Measurements from ENCODE around the gene PGAM1. TPM values are rescaled to one million over a fixed set of nuclear protein-coding genes. Genes with fewer than 3 reads are reported as not detected.

PGAM1 gene
- total RNA-seq, 2 experiments from 2014 or later: 50.7 to 55.5 TPM

GRCh38 chr10:97481071-97481470 lies 55.1 kb downstream of the PGAM1 start:
- peaks cover 76% of the 10 kb centered on the region for H3K36me3 ChIP-seq (ENCODE audit: insufficient read depth, low read length)
- H3K27ac Mint-ChIP-seq: no peak overlapping the region

GRCh38 chr10:97482381-97482780 lies 56.4 kb downstream of the PGAM1 start:
- no peak overlapping the region for H3K4me3 ChIP-seq (ENCODE audit: low read length)
- H3K4me1 Mint-ChIP-seq (ENCODE audit: low read depth): peaks cover 5% of the 10 kb centered on the region
- H3K27ac Mint-ChIP-seq: no peak overlapping the region
- ChIA-PET POLR2A (no interaction called here), CTCF (no interaction called here)
- H3K9me3 Mint-ChIP-seq: no peaks in the 10 kb centered on the region
- ATAC-seq (ENCODE audit: poor library complexity) (no peak), DNase-seq (no peak)
- H3K27me3 ChIP-seq (ENCODE audit: control insufficient read depth in 1 of 2, insufficient read depth in 2 of 2, low read length in 2 of 2): no peaks in the 10 kb centered on the region
- intact Hi-C loops (cut with DNase I, micrococcal nuclease): no loop called here
- no peaks in the 10 kb centered on the region for H3K4me1 ChIP-seq (ENCODE audit: insufficient read depth, low read length)
- TF ChIP-seq CTCF (IDR thresholded peaks at IDR 0.05): no peak
- H3K36me3 ChIP-seq (ENCODE audit: insufficient read depth, low read length): peaks cover 63% of the 10 kb centered on the region
- H3K27me3 Mint-ChIP-seq: no peaks in the 10 kb centered on the region
- no peaks in the 10 kb centered on the region for H3K9me3 ChIP-seq (ENCODE audit: control insufficient read depth in 1 of 2, insufficient read depth in 1 of 2, low read length in 2 of 2)
- no peak overlapping the region for H3K4me3 Mint-ChIP-seq
- H3K36me3 Mint-ChIP-seq (ENCODE audit: low read depth): peaks cover 70% of the 10 kb centered on the region
- no peak overlapping the region for H3K27ac ChIP-seq (ENCODE audit: low read depth in 1 of 2, low read length in 2 of 2)

More at GRCh38 chr10:97481071-97481470, 55.1 kb downstream of the PGAM1 start:
- Histone ChIP-seq H3K4me3 (ENCODE audit: low read length) (no peak overlapping the region), H3K9me3 (ENCODE audit: control insufficient read depth in 1 of 2, insufficient read depth in 1 of 2, low read length in 2 of 2) (no peaks in the 10 kb centered on the region), H3K27ac (ENCODE audit: low read depth in 1 of 2, low read length in 2 of 2) (no peak overlapping the region), H3K4me1 (ENCODE audit: insufficient read depth, low read length) (no peaks in the 10 kb centered on the region), H3K27me3 (ENCODE audit: control insufficient read depth in 1 of 2, insufficient read depth in 2 of 2, low read length in 2 of 2) (no peaks in the 10 kb centered on the region)
- ATAC-seq (ENCODE audit: poor library complexity) (no peak), DNase-seq (no peak)
- POLR2A ChIA-PET: no interaction called here
- Mint-ChIP-seq H3K4me1 (ENCODE audit: low read depth) (peaks cover 5% of the 10 kb centered on the region), H3K36me3 (ENCODE audit: low read depth) (peaks cover 78% of the 10 kb centered on the region), H3K4me3 (no peak overlapping the region), H3K9me3 (no peaks in the 10 kb centered on the region), H3K27me3 (no peaks in the 10 kb centered on the region)
- intact Hi-C loops (cut with DNase I, micrococcal nuclease): no loop called here
- CTCF ChIA-PET: no interaction called here
- no peak for TF ChIP-seq CTCF (IDR thresholded peaks at IDR 0.05)

Other genes with a start within 250 kb of the PGAM1 start
- gene SLIT1, start 240.2 kb upstream of the PGAM1 start, total RNA-seq: under 1 TPM; 0.30 to 0.39 TPM
- gene ARHGAP19, start 133.6 kb upstream of the PGAM1 start, total RNA-seq: 1 to 10 TPM; 6.9 to 8.8 TPM
- gene FRAT1, start 106.9 kb upstream of the PGAM1 start, total RNA-seq: 10 to 100 TPM; 45.2 to 45.5 TPM
- gene FRAT2, start 91.5 kb upstream of the PGAM1 start, total RNA-seq: 10 to 100 TPM; 27.0 to 27.6 TPM
- gene RRP12, start 24.9 kb upstream of the PGAM1 start, total RNA-seq: 10 to 100 TPM; 84.2 to 87.6 TPM
- 10 to 100 TPM; 28.8 to 29.7 TPM for gene EXOSC1, start 19.8 kb downstream of the PGAM1 start, total RNA-seq
- 1 to 10 TPM; 6.2 to 6.5 TPM for gene ZDHHC16, start 20.0 kb downstream of the PGAM1 start, total RNA-seq
- gene MMS19, start 72.2 kb downstream of the PGAM1 start, total RNA-seq: 10 to 100 TPM; 58.4 to 65.7 TPM
- gene UBTD1, start 72.7 kb downstream of the PGAM1 start, total RNA-seq: under 1 TPM; 0.56 to 0.80 TPM
- not detected for gene ANKRD2, start 146.6 kb downstream of the PGAM1 start, total RNA-seq
- gene HOGA1, start 158.2 kb downstream of the PGAM1 start, total RNA-seq: not detected
- gene C10orf62, start 163.5 kb downstream of the PGAM1 start, total RNA-seq: not detected
- gene MORN4, start 207.3 kb downstream of the PGAM1 start, total RNA-seq: under 1 TPM; 0.36 to 0.39 TPM
- 10 to 100 TPM; 26.3 to 27.2 TPM for gene PI4K2A, start 214.5 kb downstream of the PGAM1 start, total RNA-seq